Suppressor macrophage treated with lipopolysaccharide for 4 hours (primary cell): ENCODE data around the gene CANX.
"Not testable (repeated sequence)": the region's sequence is repeated elsewhere in the genome, so short reads cannot be mapped to it uniquely, and the experiment has no call there.

ENCODE experiments used
- DNase-seq: peaks from one replicate; pipeline ENCODE4 v3.0.0-alpha.2; 2020

The CANX gene, protein sequence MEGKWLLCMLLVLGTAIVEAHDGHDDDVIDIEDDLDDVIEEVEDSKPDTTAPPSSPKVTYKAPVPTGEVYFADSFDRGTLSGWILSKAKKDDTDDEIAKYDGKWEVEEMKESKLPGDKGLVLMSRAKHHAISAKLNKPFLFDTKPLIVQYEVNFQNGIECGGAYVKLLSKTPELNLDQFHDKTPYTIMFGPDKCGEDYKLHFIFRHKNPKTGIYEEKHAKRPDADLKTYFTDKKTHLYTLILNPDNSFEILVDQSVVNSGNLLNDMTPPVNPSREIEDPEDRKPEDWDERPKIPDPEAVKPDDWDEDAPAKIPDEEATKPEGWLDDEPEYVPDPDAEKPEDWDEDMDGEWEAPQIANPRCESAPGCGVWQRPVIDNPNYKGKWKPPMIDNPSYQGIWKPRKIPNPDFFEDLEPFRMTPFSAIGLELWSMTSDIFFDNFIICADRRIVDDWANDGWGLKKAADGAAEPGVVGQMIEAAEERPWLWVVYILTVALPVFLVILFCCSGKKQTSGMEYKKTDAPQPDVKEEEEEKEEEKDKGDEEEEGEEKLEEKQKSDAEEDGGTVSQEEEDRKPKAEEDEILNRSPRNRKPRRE

DNA sequence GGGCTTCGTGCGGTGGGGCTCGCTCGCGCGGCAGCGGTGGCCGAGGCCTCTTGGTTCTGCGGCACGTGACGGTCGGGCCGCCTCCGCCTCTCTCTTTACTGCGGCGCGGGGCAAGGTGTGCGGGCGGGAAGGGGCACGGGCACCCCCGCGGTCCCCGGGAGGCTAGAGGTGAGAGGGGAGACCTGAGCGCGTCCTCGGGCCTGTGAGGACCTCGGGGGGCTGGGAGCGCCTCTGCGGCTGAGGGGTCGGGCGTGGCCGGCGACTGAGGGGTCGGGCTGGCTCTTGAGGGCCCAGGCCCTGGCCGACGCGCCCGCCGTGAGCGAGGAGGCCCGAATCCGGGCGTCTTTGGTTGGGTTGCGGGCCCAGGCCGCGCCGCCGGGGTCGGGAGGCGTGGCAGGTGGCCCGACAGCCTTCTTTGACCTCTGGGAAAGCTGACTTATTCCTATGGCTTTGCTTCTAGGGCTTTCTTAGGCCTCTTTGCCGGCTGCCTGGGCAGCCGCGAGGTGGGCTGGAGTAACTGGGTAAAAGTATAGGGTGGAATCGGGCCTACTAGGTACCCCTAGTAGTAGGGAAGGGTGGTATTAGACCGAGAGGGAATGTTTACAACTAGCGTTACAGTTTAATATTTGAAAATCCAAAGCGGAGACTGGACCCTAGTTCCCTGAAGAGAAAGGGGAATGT lies at the start of gene CANX:
Gene CANX, plus strand, starts transcription at position 33 of the 681 bp plus-strand sequence. CDS start 6,715 bp downstream, outside the sequence.
- DNase-seq: peak; percentile 53

DNA sequence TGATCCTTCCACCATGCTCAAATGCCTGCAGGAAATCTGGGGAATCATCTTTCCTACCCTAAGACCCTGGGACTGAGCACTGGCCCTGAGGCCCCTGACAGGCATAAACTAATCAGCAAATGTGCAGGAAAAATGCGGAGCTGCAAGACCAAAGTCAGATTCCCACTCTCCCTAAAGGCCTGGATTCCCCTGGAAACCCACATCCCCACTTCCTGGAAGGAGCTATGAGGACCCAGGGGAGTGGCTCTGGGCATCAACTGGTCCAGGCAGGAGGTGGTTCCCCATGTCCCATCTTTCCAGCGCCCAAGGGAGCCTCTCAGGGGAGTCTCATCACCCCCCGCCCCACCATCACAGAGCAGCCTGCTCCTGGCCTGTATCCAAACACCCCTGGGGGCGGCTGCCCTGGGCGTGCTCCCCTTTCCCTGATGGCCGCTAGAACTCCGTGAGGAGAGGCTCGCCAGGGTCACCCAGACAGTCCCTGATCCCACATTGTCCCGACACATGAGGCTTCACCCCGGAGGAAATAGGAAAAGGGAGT lies 49.5 kb upstream of the CANX start:
- not testable (repeated sequence) for DNase-seq

DNA sequence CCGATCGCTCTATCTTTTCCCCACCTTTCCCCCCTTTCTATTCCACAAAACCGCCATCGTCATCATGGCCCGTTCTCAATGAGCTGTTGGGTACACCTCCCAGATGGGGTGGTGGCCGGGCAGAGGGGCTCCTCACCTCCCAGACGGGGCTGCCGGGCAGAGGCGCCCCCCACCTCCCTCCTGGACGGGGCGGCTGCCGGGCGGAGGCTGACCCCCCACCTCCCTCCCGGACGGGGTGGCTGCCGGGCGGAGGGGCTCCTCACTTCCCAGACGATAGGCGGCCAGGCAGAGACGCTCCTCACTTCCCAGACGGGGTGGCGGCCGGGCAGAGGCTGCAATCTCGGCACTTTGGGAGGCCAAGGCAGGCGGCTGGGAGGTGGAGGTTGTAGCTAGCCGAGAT lies 48.5 kb upstream of the CANX start:
- not testable (repeated sequence) for DNase-seq

DNA sequence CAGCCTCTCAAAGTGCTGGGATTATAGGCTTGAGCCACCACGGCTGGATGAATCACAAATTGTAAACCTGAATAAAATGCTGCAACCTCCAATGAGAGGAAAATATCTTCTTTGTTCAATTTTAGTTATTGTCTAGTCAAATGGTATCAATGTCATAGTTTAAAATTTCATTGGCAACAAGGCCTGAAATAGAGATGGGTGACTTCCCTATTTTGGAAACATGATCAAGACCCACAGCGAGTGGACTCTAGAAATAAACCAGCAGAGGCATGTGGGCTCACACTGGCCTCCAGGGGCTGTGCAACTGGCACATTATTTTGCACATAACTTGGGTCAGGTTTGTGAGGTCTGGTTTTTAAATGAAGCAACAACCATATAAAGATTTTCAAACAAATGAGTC lies 45.6 kb upstream of the CANX start:
- not testable (repeated sequence) for DNase-seq

DNA sequence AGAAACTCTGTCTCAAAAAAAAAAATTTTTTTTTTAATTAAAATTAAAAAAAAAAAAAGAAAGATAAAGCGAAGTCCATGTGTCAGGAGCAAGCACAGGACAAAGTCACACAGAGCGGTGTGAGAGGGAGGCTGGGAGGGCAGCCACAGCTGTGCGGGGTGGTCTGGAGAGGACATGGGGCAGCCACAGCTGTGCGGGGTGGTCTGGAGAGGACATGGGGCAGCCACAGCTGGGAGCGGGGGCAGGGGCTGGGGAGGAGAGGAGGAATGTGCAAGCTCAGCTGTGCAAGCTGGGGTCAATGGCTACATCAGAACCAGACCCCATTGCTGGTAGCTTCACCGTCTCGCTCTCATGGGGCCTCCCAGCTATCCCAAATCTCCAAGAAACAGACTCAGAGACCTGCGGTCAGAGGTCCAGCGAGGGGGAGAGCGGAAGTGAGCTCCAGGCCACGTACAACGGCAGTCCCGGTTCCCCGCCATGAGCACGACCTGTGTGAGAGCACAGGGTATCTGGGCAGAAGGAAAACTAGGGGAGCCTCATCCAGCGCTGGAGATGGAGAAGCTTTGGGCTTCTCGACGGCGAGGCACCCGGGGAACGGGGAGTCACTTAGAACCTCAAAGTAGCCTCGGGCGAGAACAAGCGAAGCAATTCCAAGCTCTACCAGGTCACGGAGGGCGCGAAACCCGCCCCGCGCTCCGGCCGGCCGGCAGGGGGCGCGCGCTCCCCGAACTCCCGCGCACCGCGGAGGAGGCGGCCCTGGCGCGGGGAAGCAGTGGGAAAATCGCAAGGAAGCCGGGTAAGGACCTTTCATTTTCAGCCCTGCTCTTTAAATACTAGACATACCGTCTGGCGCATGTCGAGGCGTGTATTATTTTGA lies 41.2 kb upstream of the CANX start:
- not testable (repeated sequence) for DNase-seq

DNA sequence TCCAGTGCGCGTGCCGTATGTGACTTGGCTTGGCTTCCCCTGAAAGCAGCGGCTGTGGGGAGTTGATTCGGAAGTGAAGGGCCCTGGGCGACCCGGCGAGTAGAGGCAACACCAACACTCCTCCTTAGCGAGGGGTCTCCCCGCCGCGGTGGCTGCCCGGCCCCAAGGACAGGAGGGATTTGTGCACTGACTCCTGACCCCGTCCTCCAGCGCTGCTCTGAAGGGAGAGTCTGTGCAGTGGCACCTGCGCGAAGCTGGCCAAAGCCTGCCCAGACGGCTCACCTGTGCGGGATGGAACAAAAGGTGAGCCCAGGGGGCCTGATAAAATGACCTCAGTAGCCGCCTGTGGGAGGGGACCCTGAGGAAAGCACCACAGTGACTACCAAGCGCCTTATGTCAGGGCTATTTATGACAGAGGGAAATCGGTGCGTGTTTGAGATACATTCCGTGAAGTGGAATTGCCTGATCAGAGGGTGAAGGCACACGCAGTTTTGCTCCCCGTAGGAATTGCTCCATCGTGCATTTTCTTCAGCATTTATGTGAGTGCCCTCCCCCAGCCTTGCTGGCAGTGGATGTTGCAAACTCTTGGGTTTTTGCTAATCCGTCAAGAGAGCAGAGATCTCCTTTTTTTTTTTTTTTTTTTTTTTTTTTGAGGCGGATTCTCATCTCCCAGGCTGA lies 40.4 kb upstream of the CANX start:
- DNase-seq: peak; percentile 61

DNA sequence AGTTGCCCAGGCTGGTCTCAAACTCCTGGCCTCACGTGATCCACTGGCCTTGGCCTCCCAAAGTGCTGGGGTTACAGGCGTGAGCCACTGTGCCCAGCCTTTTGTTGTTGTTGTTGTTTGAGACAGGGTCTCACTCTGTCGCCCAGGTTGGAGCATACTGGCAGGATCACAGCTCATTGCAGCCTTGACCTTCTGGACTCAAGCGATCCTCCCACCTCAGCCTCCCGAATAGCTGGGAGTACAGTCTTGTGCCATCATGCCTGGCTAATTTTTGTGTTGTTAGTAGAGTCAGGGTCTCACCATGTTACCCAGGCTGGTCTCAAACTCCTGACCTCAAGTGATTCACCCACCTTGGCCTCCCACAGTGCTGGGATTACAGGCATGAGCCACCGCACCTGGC lies 37.1 kb upstream of the CANX start:
- not testable (repeated sequence) for DNase-seq

DNA sequence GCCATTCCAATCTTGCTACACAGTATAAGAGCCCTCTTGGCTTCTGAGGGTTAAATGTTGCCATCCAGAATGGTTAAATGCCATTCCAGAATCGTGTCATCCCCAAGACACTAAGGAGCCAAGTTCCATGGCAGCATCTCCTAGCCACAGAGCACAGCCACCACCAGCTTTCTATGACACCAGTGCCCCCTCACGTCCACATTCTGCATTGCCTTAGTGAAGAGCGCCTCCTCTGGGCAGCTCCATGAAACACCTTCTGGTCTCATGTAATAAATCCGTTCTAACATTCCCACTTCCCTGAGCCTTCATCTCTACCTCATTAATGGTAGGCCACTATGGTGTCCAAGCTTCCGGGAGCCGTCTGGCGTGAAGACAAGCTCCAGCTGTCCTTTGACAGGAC lies 30.4 kb upstream of the CANX start:
- peak; percentile 72 for DNase-seq

DNA sequence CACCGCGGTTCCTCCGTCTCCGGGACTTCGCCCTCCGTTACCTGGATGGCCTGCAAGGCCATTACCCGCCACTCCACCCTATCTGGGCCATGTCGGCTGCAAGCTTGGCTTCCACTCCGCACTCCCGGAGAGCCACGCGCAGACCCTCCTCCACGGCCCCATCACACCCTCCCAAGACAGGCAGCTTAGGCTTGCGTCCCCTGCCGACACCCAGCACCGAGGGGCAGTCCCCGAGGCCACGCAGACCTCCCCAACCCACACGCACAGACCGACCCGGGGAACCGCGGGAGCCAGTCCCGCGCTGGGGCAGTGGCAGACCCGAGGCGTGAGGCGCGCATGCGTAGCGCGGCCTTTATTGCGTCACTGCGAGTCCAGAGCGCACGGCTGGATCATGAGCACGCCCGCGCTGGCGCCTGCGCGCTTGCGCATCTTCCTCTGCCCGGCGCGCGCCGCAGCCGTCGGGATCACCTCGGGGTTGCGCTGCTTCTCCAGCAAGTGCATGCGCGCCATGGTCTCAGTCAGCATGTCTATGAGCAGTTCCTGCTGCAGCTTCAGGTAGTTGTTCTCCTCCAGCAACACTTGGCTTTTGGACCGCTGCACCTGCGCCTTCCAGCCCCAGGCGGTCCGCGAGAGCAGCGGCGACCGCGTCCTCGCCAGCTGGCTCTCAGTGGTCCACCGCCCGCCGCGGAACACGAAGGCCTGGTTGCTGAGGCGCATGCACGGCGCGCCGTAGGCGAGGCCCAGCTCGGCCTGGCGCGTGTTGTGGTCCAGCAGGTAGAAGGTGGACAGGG lies 20.3 kb upstream of the CANX start:
- peak; percentile 99 for DNase-seq

DNA sequence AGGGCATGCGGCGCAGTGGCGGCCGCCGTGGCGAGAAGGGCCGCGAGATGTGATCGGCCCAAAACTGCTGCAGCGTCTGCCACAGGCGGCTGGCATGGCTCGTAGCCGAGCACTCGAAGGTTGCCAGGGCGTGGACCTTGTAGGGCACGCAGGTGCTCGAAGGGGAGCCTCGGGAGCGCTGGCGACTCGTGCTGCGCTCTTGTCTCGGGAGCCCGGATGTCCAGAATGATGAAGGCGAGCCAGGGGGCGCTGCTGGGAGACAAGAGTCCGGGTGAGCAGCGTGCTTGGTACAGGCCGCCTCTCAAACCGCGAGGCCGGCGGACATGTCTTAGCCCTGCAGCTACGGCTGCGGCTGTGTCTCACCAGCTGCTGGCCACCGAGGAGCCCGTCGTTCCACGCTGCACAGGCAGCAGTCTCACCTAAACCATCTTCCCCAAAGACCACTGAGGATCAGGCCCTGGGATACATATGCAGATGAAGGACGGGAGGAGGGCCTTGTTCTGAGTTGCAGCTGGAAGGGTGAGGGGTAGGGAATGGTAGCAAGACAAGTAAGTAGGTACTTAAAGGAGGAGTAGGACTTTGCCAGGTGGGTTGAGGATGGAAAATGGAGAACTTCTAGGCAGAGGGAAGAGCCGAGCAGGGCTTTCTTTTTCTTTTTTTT lies 19.6 kb upstream of the CANX start:
- DNase-seq: peak; percentile 37

DNA sequence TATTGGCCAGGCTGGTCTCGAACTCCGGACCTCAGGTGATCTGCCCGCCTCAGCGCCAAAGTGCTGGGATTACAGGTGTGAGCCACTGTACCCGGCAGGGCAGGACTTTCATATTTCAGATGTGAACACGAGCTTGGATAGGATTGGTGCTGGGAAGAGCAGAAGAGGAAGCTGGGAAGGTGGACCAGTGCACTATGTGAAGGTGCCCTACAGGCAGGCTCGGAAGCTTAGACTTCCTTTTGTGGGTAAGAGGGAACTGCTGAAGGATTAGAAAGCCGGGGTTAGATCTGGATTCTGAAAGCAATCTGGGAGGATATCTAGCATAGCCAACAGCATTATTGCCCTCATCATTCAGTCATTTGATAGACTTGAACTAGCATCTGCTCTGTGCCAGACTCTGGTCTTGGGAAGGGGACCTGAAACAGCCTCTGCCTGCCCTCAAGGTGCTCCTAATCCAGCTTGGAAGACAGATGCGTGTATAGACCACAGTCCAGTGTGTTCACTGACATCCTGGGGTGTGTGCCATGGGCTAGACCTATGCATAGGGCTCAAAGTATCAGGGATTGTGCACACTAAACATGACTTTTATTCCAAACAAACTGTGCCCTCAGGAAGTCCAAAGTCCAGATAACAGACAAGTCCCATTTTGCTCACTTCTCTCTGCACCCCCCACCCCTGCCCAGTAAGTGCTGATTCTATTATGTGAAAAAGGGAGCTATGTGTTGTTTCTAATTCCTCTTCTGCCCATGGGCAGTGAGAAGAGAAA lies 18.6 kb upstream of the CANX start:
- DNase-seq: peak; percentile 22

DNA sequence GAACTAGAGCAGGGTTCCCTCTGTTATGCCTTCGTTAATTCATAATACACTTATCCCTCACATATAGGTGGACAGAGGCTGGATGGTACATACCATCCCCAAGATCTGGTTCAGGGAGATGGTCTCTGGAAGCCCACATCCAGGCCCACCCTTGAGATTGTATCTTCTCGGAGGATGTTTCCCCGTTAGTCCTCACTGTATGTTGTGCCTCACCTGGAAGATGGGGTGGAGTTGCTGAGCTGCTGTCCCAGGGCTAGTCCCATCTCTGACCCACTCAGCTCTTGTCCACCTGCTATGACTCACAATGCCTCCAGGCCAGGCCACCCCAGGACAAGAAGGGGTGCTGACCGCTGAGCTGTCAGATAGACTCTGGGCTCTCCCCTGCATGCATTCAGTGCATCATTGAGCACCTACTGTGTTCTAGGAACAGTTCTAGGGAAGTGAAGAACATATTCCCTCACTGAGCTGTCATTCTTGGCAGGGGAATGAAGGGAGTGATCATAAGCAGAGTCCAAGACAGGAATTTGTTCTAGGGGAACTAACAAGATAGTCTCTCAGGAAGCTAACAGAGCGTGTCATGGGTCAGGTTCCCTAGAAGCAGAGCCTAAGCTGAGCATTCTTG lies 17.9 kb upstream of the CANX start, which contains the start of gene CBY3:
Gene CBY3, minus strand, starts transcription at position 255 of the 622 bp plus-strand sequence. Its CDS starts 116 bp downstream, at position 139.
- no peak for DNase-seq

DNA sequence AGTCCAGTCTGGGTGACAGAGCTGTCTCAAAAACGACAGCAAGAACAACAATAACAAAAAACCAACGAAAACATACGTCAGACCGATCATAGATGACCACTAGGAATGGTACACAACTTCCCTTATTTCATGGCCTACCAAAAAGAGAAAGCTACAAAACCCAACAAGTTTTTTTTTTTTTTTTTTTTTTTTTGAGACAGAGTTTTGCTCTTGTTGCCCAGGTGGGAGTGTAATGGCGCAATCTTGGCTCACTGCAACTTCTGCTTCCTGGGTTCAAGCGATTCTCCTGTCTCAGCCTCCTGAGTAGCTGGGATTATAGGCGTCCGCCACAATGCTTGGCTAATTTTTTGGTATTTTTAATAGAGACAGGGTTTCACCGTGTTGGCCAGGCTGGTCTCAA lies 9.6 kb upstream of the CANX start:
- DNase-seq: not testable (repeated sequence)

DNA sequence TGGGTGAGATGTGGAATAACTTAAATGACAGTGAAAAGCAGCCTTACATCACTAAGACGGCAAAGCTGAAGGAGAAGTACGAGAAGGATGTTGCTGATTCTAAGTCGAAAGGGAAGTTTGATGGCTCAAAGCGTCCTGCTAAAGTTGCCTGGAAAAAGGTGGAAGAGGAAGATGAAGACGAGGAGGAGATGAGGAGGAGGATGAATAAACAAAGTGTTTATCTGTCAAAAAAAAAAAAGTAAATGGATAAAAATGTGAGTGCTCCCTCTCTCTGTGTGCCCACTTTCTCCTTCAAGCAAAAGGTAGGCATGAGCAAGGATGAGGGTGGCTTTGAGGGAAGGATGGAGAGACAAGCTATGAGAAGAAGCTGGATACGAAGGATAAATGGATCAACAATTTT lies 4.2 kb upstream of the CANX start:
- DNase-seq: no peak

DNA sequence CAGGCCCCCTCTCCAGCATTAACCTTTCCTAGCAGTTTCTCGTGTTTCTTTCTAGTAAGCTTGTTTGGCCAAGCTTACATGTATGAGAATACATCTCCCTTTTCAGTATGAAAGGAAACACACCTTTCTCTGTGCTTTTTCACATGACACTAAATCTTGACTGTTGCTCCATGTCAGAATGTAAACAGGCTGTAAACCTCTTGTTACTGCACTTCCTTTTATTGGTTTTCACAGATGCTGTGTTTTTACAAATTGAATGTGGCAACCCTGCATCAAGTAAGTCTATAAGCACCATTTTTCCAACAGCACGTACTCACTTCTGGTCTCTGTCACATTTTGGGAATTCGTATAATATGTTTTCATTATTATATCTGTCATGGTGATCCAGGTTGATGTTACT lies 2.2 kb upstream of the CANX start:
- DNase-seq: no peak

DNA sequence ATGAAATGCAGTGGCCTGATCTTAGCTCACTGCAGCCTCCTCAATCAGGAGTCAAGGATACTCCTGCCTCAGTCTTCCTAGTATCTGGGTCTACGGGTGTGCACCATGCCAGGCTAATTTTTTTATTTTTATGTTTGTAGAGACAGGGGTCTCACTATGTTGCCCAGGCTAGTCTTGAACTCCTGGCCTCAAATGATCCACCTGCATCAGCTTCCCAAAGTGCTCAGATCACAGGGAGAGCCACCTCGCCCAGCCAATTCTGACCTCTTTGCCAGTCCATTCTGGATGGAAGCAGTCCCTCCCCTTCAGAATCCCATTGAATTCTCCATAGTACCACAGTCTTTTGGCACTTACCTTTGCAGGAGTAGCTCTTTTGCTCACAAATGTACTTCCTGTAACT lies 1.7 kb upstream of the CANX start:
- no peak for DNase-seq

DNA sequence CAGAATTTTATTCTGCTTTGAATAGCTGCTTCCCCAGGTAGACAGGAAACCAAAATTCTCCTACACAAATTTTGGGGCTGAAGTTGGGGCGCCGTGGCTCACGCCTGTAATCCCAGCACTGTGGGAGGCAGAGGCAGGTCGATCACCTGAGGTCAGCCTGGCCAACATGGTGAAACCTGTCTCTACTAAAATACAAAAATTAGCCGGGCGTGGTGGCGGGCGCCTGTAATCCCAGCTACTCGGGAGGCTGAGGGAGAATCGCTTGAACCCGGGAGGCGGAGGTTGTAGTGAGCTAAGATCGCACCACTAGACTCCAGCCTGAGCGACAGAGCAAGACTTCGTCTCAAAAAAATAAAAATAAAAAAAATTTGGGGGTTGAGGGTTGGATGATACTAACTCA lies 1.2 kb upstream of the CANX start:
- DNase-seq: not testable (repeated sequence)

DNA sequence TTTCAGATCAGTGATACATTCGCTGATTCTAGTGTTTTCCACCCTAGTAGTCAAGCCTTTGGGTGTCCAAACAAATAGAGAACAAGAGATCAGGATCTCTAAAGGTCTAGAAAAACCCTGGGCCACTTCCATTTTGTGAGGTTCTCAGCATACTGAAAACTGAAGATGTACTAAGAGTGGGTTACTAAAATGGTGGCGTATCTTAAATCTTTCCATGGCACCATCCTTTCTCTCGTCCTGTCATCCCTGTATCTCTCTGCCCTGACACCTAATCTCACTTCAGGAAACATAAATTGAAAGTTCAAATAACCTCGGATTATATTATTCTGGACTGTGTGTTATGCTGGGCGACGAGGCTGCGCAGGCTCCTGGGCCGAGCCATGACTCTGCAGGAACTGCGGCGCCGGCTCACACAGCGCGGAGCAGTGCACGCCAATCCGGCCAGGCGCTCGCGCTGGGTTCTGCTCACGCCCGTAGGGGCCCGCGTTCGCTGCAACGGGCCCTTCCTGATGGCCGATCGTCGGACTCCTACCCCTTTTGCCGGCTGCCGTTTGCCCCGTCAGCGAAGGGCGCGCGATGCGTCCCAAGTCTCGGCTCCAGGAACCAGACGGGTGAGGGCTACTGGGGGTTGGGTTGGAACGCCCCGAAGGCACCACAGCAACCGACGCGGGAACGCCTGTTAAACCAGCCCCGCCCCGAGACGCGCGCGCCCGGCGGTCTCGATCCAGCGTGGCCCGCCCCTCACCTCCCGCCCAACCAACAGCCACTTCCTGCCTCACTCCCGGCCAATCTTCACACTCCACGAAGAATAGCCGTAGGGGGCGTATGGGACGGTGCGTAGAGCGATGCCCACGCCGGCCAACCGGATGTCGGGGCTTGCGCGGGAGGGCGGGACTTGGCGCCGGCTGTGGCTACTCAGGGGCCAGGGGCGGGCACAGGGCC lies 503 bp upstream of the CANX start:
- DNase-seq: peak; percentile 100
